ENCODE data around the gene TRIM16. TPM values are rescaled to one million over a fixed set of nuclear protein-coding genes. Genes with fewer than 3 reads are reported as not detected.
A peak's percentile ranks its signal among the peaks of the same experiment; 100 is the strongest.
"Not testable (repeated sequence)": the region's sequence is repeated elsewhere in the genome, so short reads cannot be mapped to it uniquely, and the experiment has no call there.

TRIM16 gene
- total and polyA plus RNA-seq, 2 donors = 14.7 to 24.1 TPM

DNA sequence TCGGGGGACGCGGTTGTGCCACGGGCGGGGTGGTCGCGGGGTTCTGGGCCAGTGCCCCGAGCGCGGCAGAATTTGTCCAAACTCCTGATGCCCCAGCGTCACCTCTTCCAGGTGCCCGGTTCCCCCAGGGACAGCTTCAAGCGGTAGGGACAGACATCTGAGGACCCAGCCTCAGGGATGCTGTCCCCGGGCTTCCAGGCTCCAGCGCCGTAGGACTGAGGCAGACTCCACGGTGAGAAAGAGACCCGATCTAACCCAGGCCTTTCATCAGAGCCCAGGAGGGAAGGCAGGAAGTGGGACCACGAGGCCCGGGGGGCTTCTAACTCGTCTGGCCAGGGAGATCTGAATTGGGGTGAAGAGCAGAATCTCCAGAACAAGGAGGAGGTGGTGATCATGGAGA lies 15.8 kb upstream of the TRIM16 start:
- not testable (repeated sequence) for H3K27me3 ChIP-seq (ENCODE audit: control insufficient read depth in 2 of 2, insufficient read depth in 1 of 2, low read length in 1 of 2); H3K36me3 ChIP-seq (ENCODE audit: control insufficient read depth in 2 of 2, insufficient read depth in 2 of 2, low read length in 1 of 2); H3K4me1 ChIP-seq (ENCODE audit: control insufficient read depth in 2 of 2, insufficient read depth in 2 of 2, low read length in 2 of 2); H3K9me3 ChIP-seq (ENCODE audit: control insufficient read depth in 2 of 2, insufficient read depth in 1 of 2, low read length in 1 of 2); DNase-seq (ENCODE audit: low read depth in 6 of 9, low spot score in 9 of 9)
- WGBS = under 1% methylated on average over 13 of the region's 21 CpGs
- peak overlapping the region in 1 of 2 donors; percentile 26 for H3K27ac ChIP-seq (ENCODE audit: low read depth in 1 of 2, low read length in 1 of 2)
- peak overlapping the region; percentile 53 to 60 for H3K4me3 ChIP-seq (ENCODE audit: low read length in 2 of 2)

DNA sequence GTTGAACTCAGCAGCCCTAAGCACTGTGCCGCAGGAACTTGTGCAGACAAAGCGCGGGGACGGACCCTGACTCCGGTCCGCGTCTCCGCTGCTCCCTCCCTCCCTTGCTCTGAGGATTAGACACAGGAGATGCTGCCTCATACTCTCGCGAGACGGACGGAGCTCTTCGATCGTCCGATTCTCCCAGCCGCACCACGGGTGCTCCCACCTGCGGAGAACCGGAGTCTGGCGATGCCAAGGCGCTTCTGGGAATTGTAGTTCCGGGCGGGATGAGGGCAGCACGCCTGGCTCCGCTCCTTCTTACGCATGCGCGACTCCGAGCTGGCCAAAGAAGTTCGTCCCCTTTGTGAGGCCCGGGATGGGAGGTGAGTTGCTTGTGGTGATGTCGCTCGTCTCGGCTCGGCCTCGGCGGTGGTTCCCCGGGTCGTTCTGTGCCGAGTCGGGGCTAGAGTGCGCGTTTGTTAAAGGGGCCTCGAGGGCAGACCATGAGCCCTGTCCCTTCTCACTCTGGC lies 15.4 kb upstream of the TRIM16 start, which contains the start of gene ZNF286A:
Gene ZNF286A (plus strand): TSS at position 340 of the 512 bp plus-strand sequence. CDS start 578 bp downstream, outside the sequence.
- peak; percentile 66 to 97 (median 87) for DNase-seq (ENCODE audit: low read depth in 6 of 9, low spot score in 9 of 9)
- peak within 1 kb of the TSS; percentile 53 to 60 for H3K4me3 ChIP-seq (ENCODE audit: low read length in 2 of 2)

DNA sequence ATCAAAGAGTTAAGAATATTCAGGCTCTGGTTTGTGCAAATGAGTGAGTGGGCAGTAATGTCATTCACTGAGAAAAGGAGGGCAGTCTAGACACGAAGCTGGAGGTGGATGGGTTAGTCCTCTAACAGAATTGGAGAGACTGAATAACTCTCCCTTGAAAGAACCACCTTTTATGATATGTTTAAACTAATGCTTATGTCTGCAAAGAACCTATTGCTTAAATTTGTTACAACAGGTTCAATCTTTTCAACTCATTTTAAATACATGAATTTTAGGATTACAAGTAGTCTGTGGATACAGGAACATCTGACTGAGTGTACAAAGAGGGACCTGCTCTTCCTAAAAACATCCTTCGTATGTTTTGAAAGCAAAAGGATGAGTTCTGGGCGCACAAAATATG lies 14.9 kb upstream of the TRIM16 start:
- H3K4me3 ChIP-seq (ENCODE audit: low read length in 2 of 2) = peak overlapping the region; percentile 53 to 60
- WGBS = 24% methylated on average over 1 of the region's 3 CpGs
- not testable (repeated sequence) for H3K36me3 ChIP-seq (ENCODE audit: control insufficient read depth in 2 of 2, insufficient read depth in 2 of 2, low read length in 1 of 2); H3K9me3 ChIP-seq (ENCODE audit: control insufficient read depth in 2 of 2, insufficient read depth in 1 of 2, low read length in 1 of 2); H3K4me1 ChIP-seq (ENCODE audit: control insufficient read depth in 2 of 2, insufficient read depth in 2 of 2, low read length in 2 of 2); H3K27ac ChIP-seq (ENCODE audit: low read depth in 1 of 2, low read length in 1 of 2); H3K27me3 ChIP-seq (ENCODE audit: control insufficient read depth in 2 of 2, insufficient read depth in 1 of 2, low read length in 1 of 2)
- peak in 1 of 9 donors; percentile 26 for DNase-seq (ENCODE audit: low read depth in 6 of 9, low spot score in 9 of 9)

More for the DNA sequence above, 15.4 kb upstream of the TRIM16 start, which contains the start of gene ZNF286A:
- H3K4me1 ChIP-seq (ENCODE audit: control insufficient read depth in 2 of 2, insufficient read depth in 2 of 2, low read length in 2 of 2); H3K36me3 ChIP-seq (ENCODE audit: control insufficient read depth in 2 of 2, insufficient read depth in 2 of 2, low read length in 1 of 2); H3K9me3 ChIP-seq (ENCODE audit: control insufficient read depth in 2 of 2, insufficient read depth in 1 of 2, low read length in 1 of 2); H3K27me3 ChIP-seq (ENCODE audit: control insufficient read depth in 2 of 2, insufficient read depth in 1 of 2, low read length in 1 of 2): not testable (repeated sequence)
- under 1% methylated on average over 44 of the region's 44 CpGs for WGBS
- H3K27ac ChIP-seq (ENCODE audit: low read depth in 1 of 2, low read length in 1 of 2) = peak within 1 kb of the TSS; percentile 26 to 42

DNA sequence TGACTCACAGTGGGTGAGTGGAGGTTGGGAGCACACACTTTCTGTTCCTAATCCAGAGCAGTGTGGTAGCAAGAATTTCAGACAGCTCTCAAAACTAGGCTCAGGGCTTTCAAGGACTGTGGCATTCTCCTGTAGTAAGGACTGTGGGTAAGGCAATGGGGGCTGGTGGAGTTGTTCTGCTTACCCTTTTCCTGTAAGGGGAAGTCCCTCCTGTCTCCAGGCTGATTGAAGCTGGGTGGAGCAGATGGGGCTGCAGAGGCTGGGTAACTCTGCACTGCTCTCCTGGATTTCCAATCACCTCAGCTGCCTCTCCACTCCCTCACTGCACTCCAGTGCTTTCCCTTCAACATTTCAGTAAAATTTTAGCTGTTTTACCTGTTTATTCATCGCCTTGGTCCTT lies 3.4 kb upstream of the TRIM16 start:
- H3K9me3 ChIP-seq (ENCODE audit: control insufficient read depth in 2 of 2, insufficient read depth in 1 of 2, low read length in 1 of 2); H3K4me1 ChIP-seq (ENCODE audit: control insufficient read depth in 2 of 2, insufficient read depth in 2 of 2, low read length in 2 of 2); H3K27ac ChIP-seq (ENCODE audit: low read depth in 1 of 2, low read length in 1 of 2); DNase-seq (ENCODE audit: low read depth in 6 of 9, low spot score in 9 of 9); H3K4me3 ChIP-seq (ENCODE audit: low read length in 2 of 2); H3K27me3 ChIP-seq (ENCODE audit: control insufficient read depth in 2 of 2, insufficient read depth in 1 of 2, low read length in 1 of 2); H3K36me3 ChIP-seq (ENCODE audit: control insufficient read depth in 2 of 2, insufficient read depth in 2 of 2, low read length in 1 of 2): not testable (repeated sequence)
- WGBS = 100% methylated on average over 1 of the region's 1 CpG

DNA sequence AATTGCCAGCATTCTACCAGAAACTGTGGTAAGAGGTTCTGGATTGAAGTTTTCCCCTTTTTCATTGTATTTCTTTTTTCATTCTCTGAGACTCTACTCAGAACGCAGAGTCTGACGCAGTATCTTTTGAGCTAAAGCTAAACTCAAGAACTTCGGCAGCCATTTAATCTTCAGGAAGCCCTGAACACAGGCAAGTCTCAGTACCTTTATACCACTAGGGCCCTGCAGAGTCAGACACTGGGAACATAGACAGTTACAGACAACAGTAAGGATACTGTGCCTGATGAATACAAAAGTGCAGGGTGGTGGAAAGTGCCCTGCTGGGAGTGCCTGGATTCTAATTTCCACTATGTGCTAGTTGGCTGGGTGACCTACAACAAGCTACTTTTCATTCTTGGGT lies 976 bp downstream of the TRIM16 start:
- not testable (repeated sequence) for H3K9me3 ChIP-seq (ENCODE audit: control insufficient read depth in 2 of 2, insufficient read depth in 1 of 2, low read length in 1 of 2); H3K27me3 ChIP-seq (ENCODE audit: control insufficient read depth in 2 of 2, insufficient read depth in 1 of 2, low read length in 1 of 2); H3K27ac ChIP-seq (ENCODE audit: low read depth in 1 of 2, low read length in 1 of 2); H3K4me3 ChIP-seq (ENCODE audit: low read length in 2 of 2); H3K36me3 ChIP-seq (ENCODE audit: control insufficient read depth in 2 of 2, insufficient read depth in 2 of 2, low read length in 1 of 2); DNase-seq (ENCODE audit: low read depth in 6 of 9, low spot score in 9 of 9); H3K4me1 ChIP-seq (ENCODE audit: control insufficient read depth in 2 of 2, insufficient read depth in 2 of 2, low read length in 2 of 2)
- WGBS = 99% methylated on average over 3 of the region's 3 CpGs

DNA sequence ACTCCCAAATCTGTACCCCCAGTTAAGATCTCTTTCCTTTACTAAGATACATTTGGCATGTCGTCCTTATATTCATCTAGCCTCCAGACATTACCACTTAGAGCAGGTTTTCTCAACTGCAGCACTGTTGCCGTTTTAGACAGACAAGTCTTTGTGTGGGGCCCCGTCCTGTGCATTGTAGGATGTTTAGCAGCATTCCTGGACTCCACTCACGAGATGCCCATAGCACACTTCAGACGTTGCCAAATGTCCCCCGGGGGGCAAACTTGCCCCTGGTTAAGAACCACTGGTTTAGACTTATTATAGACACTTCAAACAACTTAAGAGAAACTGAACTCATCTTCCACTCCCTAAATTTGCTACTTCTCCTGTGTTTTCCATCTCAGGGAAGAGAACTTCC lies 8.1 kb downstream of the TRIM16 start:
- WGBS = 97% methylated on average over 6 of the region's 6 CpGs
- not testable (repeated sequence) for H3K4me3 ChIP-seq (ENCODE audit: low read length in 2 of 2); H3K4me1 ChIP-seq (ENCODE audit: control insufficient read depth in 2 of 2, insufficient read depth in 2 of 2, low read length in 2 of 2); DNase-seq (ENCODE audit: low read depth in 6 of 9, low spot score in 9 of 9); H3K27me3 ChIP-seq (ENCODE audit: control insufficient read depth in 2 of 2, insufficient read depth in 1 of 2, low read length in 1 of 2); H3K36me3 ChIP-seq (ENCODE audit: control insufficient read depth in 2 of 2, insufficient read depth in 2 of 2, low read length in 1 of 2); H3K9me3 ChIP-seq (ENCODE audit: control insufficient read depth in 2 of 2, insufficient read depth in 1 of 2, low read length in 1 of 2); H3K27ac ChIP-seq (ENCODE audit: low read depth in 1 of 2, low read length in 1 of 2)

DNA sequence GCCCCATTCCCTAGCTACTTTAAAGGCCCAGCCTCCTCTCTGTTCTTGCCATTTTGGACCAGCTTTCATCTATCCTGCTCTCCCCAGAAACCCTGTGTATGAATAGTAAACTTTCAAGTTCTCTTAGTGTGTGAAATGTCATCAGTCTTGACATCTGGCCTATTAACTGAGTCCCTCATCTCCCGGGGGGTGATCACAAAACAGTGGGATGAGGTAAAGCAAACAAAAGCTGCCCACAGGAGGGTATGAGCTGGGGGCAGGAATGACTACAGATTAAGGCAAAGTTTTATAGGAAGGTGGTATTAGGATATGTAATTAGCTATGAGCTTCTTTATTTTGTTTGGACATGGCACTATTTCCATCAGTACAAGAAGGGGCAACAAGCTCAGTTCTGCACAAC lies 9.5 kb downstream of the TRIM16 start:
- not testable (repeated sequence) for H3K27me3 ChIP-seq (ENCODE audit: control insufficient read depth in 2 of 2, insufficient read depth in 1 of 2, low read length in 1 of 2); H3K36me3 ChIP-seq (ENCODE audit: control insufficient read depth in 2 of 2, insufficient read depth in 2 of 2, low read length in 1 of 2); H3K4me1 ChIP-seq (ENCODE audit: control insufficient read depth in 2 of 2, insufficient read depth in 2 of 2, low read length in 2 of 2); H3K9me3 ChIP-seq (ENCODE audit: control insufficient read depth in 2 of 2, insufficient read depth in 1 of 2, low read length in 1 of 2); H3K27ac ChIP-seq (ENCODE audit: low read depth in 1 of 2, low read length in 1 of 2); DNase-seq (ENCODE audit: low read depth in 6 of 9, low spot score in 9 of 9); H3K4me3 ChIP-seq (ENCODE audit: low read length in 2 of 2)
- WGBS = 100% methylated on average over 1 of the region's 1 CpG

DNA sequence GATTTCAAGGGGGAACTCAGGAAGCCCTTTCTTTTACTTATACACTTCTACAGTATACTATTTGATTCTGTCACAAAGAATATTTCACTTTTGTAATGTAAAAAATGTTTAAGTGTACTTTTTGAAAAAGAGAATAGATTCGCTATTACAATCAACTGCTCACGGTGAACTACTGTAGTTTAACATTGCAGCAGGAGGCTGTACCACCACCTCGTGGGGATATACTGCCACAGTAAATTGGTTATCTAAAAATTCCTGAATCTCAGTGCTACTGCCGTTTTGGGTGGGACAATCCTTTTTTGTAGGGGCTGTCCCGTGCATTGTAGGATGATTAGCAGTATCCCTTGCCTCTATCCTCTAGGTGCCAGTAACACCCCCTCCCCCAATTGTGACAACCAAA lies 14.6 kb downstream of the TRIM16 start:
- WGBS = 74% methylated on average over 5 of the region's 5 CpGs
- H3K27me3 ChIP-seq (ENCODE audit: control insufficient read depth in 2 of 2, insufficient read depth in 1 of 2, low read length in 1 of 2); H3K4me3 ChIP-seq (ENCODE audit: low read length in 2 of 2); H3K27ac ChIP-seq (ENCODE audit: low read depth in 1 of 2, low read length in 1 of 2); H3K36me3 ChIP-seq (ENCODE audit: control insufficient read depth in 2 of 2, insufficient read depth in 2 of 2, low read length in 1 of 2); H3K4me1 ChIP-seq (ENCODE audit: control insufficient read depth in 2 of 2, insufficient read depth in 2 of 2, low read length in 2 of 2); H3K9me3 ChIP-seq (ENCODE audit: control insufficient read depth in 2 of 2, insufficient read depth in 1 of 2, low read length in 1 of 2); DNase-seq (ENCODE audit: low read depth in 6 of 9, low spot score in 9 of 9): not testable (repeated sequence)

DNA sequence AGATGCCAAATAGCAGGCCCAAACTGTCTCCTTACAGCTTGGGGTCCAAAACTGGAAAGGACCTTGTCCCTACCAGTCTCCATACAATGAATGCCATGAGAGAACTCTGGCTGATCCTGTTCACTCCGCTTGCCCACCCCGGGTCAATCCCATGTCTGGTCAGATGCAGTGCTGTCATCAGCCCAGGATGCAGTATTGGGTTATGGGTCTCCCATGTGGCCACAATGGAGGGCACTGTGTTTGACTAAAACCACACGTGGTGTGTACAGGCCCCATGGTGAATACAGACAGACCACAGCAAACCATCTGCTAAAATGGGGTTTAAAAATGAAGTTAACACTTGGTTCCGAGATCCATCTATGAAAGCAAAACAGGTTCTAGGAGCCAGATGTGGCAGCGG lies 20.4 kb downstream of the TRIM16 start:
- Histone ChIP-seq H3K4me1 (ENCODE audit: control insufficient read depth in 2 of 2, insufficient read depth in 2 of 2, low read length in 2 of 2) (no peaks in the 10 kb centered on the region), H3K27me3 (ENCODE audit: control insufficient read depth in 2 of 2, insufficient read depth in 1 of 2, low read length in 1 of 2) (no peaks in the 10 kb centered on the region), H3K9me3 (ENCODE audit: control insufficient read depth in 2 of 2, insufficient read depth in 1 of 2, low read length in 1 of 2) (no peaks in the 10 kb centered on the region), H3K4me3 (ENCODE audit: low read length in 2 of 2) (no peak overlapping the region), H3K36me3 (ENCODE audit: control insufficient read depth in 2 of 2, insufficient read depth in 2 of 2, low read length in 1 of 2) (peaks cover 0 to 3% of the 10 kb centered on the region in 2 donors), H3K27ac (ENCODE audit: low read depth in 1 of 2, low read length in 1 of 2) (no peak overlapping the region)
- 98% methylated on average over 5 of the region's 5 CpGs for WGBS
- no peak for DNase-seq (ENCODE audit: low read depth in 6 of 9, low spot score in 9 of 9)

DNA sequence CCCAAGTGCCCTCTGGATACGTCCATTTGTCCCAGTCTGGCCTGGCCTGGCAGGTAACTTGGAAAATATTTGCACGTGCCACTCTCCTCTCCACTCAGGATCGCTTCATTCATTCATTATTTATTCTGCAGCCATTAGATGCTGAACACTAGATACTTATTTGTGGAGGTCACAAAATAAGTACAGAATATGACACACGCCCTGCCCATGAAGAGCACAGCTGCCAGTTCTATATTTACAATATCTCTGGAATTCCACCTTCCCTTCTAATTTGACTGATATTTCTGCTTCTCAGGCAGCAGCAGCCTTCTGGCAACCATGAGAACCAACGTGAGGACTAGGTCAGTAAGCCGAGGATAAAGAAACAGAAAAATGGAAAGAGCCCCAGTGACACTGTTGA lies 20.9 kb downstream of the TRIM16 start:
- 98% methylated on average over 6 of the region's 6 CpGs for WGBS
- Histone ChIP-seq H3K27me3 (ENCODE audit: control insufficient read depth in 2 of 2, insufficient read depth in 1 of 2, low read length in 1 of 2) (no peaks in the 10 kb centered on the region), H3K4me3 (ENCODE audit: low read length in 2 of 2) (no peak overlapping the region), H3K36me3 (ENCODE audit: control insufficient read depth in 2 of 2, insufficient read depth in 2 of 2, low read length in 1 of 2) (peaks cover 0 to 3% of the 10 kb centered on the region in 2 donors), H3K4me1 (ENCODE audit: control insufficient read depth in 2 of 2, insufficient read depth in 2 of 2, low read length in 2 of 2) (no peaks in the 10 kb centered on the region), H3K27ac (ENCODE audit: low read depth in 1 of 2, low read length in 1 of 2) (no peak overlapping the region), H3K9me3 (ENCODE audit: control insufficient read depth in 2 of 2, insufficient read depth in 1 of 2, low read length in 1 of 2) (no peaks in the 10 kb centered on the region)
- DNase-seq (ENCODE audit: low read depth in 6 of 9, low spot score in 9 of 9) = no peak
